Upper lobe of left lung (tissue), 6 donors: ENCODE data around the gene MRPS33. TPM values are rescaled to one million over a fixed set of nuclear protein-coding genes. Genes with fewer than 3 reads are reported as not detected.
"Not testable (repeated sequence)": the region's sequence is repeated elsewhere in the genome, so short reads cannot be mapped to it uniquely, and the experiment has no call there.

Experiments
- ATAC-seq, 2 donors: fragments of 200-7000 bp; cut with Tn5 transposase; one replicate each; pipeline ENCODE4 v1.9.1; 2022; ENCODE audit warnings: mild to moderate bottlenecking in 2 of 2, moderate library complexity in 2 of 2; ENCODE audit not compliant: low FRiP score in 2 of 2
- DNase-seq, 2 donors: peaks; one replicate each; pipeline ENCODE4 v3.0.0-alpha.2; 2019 to 2020
- H3K27ac ChIP-seq, 4 donors: fragments of 200-600 bp; sonication (generic); one replicate each; pipeline ENCODE4 v1.5.1; 2016 to 2019
- H3K27me3 ChIP-seq, 4 donors: fragments of 200-600 bp; sonication (generic); one replicate each; pipeline ENCODE4 v1.5.1; 2017 to 2019
- H3K36me3 ChIP-seq, 4 donors: fragments of 200-600 bp; sonication (generic); one replicate each; pipeline ENCODE4 v1.5.1; 2016 to 2019
- H3K4me1 ChIP-seq, 4 donors: fragments of 200-600 bp; sonication (generic); one replicate each; pipeline ENCODE4 v1.5.1; 2018 to 2019
- H3K4me3 ChIP-seq, 4 donors: fragments of 200-600 bp; sonication (generic); one replicate each; pipeline ENCODE4 v1.5.1; 2017 to 2019; ENCODE audit warnings: mild to moderate bottlenecking in 2 of 4, moderate library complexity in 1 of 4
- H3K9me3 ChIP-seq, 4 donors: fragments of 200-600 bp; sonication (generic); one replicate each; pipeline ENCODE4 v1.5.1; 2018 to 2019
- CTCF ChIP-seq, 6 experiments: fragments of 450-650 bp in 4 of 6; fragments of 200-600 bp in 2 of 6; sonication (generic) in 2 of 6; IDR thresholded peaks; one replicate each; pipeline ENCODE4 v1.5.1; 2016 to 2019; ENCODE audit warnings: antibody characterized with exemption in 6 of 6
- EP300 ChIP-seq, 4 donors: sonication (generic); formaldehyde crosslinking; IDR thresholded peaks; one replicate each; pipeline ENCODE4 v1.5.1; 2017; ENCODE audit warnings: antibody characterized with exemption in 4 of 4, control low read depth in 2 of 4
- POLR2A ChIP-seq, 4 donors: fragments of 450-650 bp; IDR thresholded peaks; one replicate each; pipeline ENCODE4 v1.5.1; 2016 to 2017; ENCODE audit warnings: antibody characterized with exemption in 4 of 4, mild to moderate bottlenecking in 2 of 4
- POLR2AphosphoS5 ChIP-seq, 2 donors: sonication (generic); formaldehyde crosslinking; IDR thresholded peaks; one replicate each; pipeline ENCODE4 v1.5.1; 2017; ENCODE audit warnings: antibody characterized with exemption in 2 of 2
- WGBS, 2 donors: methylation state at CpG; one replicate each; pipeline ENCODE4 v1.1.5; 2017 to 2018; 5-methylcytosine and 5-hydroxymethylcytosine counted together
- small RNA-seq, 4 donors: library from RNA; depleted of rRNA; stranded (forward); fragments of <200 nt; gene quantifications; one replicate each; pipeline ENCODE3, GENCODE V24; 2016
- total RNA-seq, 6 donors: library from RNA; depleted of rRNA in 4 of 6; stranded (reverse); fragments of >200 nt in 4 of 6; gene quantifications; one replicate each; pipeline versions ENCODE4 v1.1.0 to v1.2.1, GENCODE V29; 2016 to 2021
- donor health status: DM: no; HTN: no; CAD: no; lungs with moderate emphysema.
- donor health status: DM: no; HTN: yes; CAD: no; lungs with severe emphysema.

Gene MRPS33
- total RNA-seq, 6 donors from 2014 or later, result under 0.01 to 32.7 (median 18.1) TPM

DNA sequence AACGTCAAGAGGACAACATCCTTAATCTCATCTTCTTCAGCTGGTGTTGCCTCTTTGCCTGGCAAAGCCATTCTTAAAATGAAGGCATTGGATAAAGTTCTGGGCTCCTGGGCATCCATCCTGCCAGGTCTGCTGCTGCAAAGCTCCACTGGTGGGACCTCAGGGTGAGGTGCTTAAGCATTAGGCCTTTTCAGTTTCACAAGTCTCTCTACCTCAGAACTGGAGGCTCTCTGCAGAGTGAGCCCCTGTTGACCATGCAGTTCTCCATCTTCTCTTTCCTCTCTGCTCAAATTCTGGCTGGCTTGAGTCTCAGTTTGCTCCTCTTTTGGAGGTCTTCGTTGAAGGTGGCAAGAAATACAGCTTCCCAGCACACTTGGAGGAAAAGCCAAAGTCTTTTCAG is 47.3 kb downstream of the MRPS33 start:
- Histone ChIP-seq H3K27ac (no peak overlapping the region), H3K9me3 (no peaks in the 10 kb centered on the region), H3K36me3 (no peaks in the 10 kb centered on the region), H3K4me3 (no peak overlapping the region), H3K4me1 (no peaks in the 10 kb centered on the region), H3K27me3 (no peaks in the 10 kb centered on the region)
- no peak for ATAC-seq
- WGBS, 2 donors, result 72 to 74% methylated on average over 2 of the region's 2 CpGs
- TF ChIP-seq CTCF (IDR thresholded peaks at IDR 0.05) (no peak), POLR2AphosphoS5 (IDR thresholded peaks at IDR 0.05) (no peak), EP300 (IDR thresholded peaks at IDR 0.05) (no peak), POLR2A (IDR thresholded peaks at IDR 0.05) (no peak)
- no peak for DNase-seq

DNA sequence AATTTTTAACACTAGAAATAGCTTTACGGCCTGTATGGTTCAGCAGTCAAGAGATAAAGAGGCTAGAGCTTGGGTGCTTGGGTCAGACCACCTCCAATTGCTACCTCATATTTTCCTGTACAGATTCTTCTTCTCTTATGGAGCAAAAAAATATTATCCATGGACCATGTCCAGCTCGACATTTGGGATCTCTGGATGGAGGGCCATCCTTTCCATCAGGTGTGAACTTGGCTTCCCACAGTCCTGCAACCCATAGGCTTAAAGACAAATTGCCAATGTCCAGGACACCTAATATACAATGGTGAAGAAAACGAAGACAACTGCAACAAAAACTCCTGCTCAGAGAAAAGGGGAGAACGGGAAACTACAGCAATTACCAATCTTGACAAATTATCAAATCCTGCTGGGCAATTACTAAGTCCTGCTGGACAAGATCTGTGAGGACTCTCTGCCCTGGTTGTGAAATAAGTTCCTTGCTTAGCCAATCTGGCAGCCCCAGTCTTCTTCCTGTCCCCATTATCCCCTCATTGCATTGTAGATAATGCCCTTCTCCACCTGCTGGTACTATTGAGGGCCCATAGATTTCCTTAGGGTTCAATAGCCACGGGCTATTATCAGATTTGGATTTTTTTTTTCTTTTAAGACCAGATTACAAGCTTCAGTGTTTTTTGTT is 48.1 kb downstream of the MRPS33 start:
- no peak for TF ChIP-seq CTCF (IDR thresholded peaks at IDR 0.05)
- Histone ChIP-seq H3K36me3 (no peaks in the 10 kb centered on the region), H3K27me3 (no peaks in the 10 kb centered on the region), H3K9me3 (no peaks in the 10 kb centered on the region), H3K4me3 (no peak overlapping the region), H3K4me1 (no peaks in the 10 kb centered on the region), H3K27ac (no peak overlapping the region)
- DNase-seq, result no peak
- 64 to 73% methylated on average over 5 of the region's 5 CpGs for WGBS, 2 donors
- ATAC-seq, result no peak

GRCh38 chr7:140961117-140961516 is 53.6 kb downstream of the MRPS33 start:
- ATAC-seq, result no peak
- whole genome bisulfite sequencing, 2 donors, result 94 to 98% methylated on average over 4 of the region's 4 CpGs

GRCh38 chr7:140956997-140957396 is 57.8 kb downstream of the MRPS33 start:
- H3K4me3 ChIP-seq, H3K4me1 ChIP-seq, H3K27ac ChIP-seq, H3K36me3 ChIP-seq, H3K27me3 ChIP-seq, H3K9me3 ChIP-seq, ATAC-seq: not testable (repeated sequence)
- peak in 1 of 2 donors; percentile 72 for DNase-seq
- WGBS, 2 donors, result 88 to 96% methylated on average over 1 to 25 of the region's 25 CpGs

More at GRCh38 chr7:140961117-140961516, 53.6 kb downstream of the MRPS33 start:
- H3K9me3 ChIP-seq, result no peaks in the 10 kb centered on the region
- DNase-seq, result no peak
- no peak for TF ChIP-seq POLR2AphosphoS5 (IDR thresholded peaks at IDR 0.05)
- no peak for TF ChIP-seq POLR2A (IDR thresholded peaks at IDR 0.05)
- no peak for TF ChIP-seq EP300 (IDR thresholded peaks at IDR 0.05)
- TF ChIP-seq CTCF (IDR thresholded peaks at IDR 0.05), result no peak
- H3K4me1 ChIP-seq, result no peaks in the 10 kb centered on the region
- no peak overlapping the region for H3K4me3 ChIP-seq
- H3K36me3 ChIP-seq, result no peaks in the 10 kb centered on the region
- H3K27ac ChIP-seq, result no peak overlapping the region
- H3K27me3 ChIP-seq, result no peaks in the 10 kb centered on the region

Small RNAs within 50 kb of the gene (small RNA-seq; reads per million reads assigned to genes)
- 0 reads per million in 4 donors for gene RNU4-74P

Other genes starting within 250 kb of the MRPS33 start
- gene BRAF, start 90.0 kb downstream of the MRPS33 start, total RNA-seq, result 100 to 1,000 TPM in 1 of 6 donors, 10 to 100 TPM in 5; 31.1 to 106 (median 46.0) TPM
- gene TMEM178B, start 59.1 kb upstream of the MRPS33 start, total RNA-seq, result 1 to 10 TPM in 1 of 6 donors, under 1 TPM in 5; under 0.01 to 1.4 (median 0.32) TPM